Peyer's patch (tissue), 4 donors: ENCODE results near the gene GUCY1A2. TPM values are rescaled to one million over a fixed set of nuclear protein-coding genes. Genes with fewer than 3 reads are reported as not detected.

Source experiments
- DNase-seq, 3 donors: peaks; one replicate each; pipeline ENCODE4 v3.0.0-alpha.2; 2017 to 2019
- H3K27ac ChIP-seq, 4 donors: fragments of 200-600 bp; sonication (generic); one replicate each; pipeline ENCODE4 v1.5.1; 2016 to 2019
- H3K27me3 ChIP-seq, 2 donors: fragments of 200-600 bp; sonication (generic); one replicate each; pipeline ENCODE4 v1.5.1; 2019
- H3K36me3 ChIP-seq, 3 donors: fragments of 200-600 bp; sonication (generic); one replicate each; pipeline ENCODE4 v1.5.1; 2016 to 2019
- H3K4me1 ChIP-seq, 4 donors: fragments of 200-600 bp; sonication (generic); one replicate each; pipeline ENCODE4 v1.5.1; 2016 to 2019
- H3K4me3 ChIP-seq, 4 donors: fragments of 200-600 bp; sonication (generic); 1 replicate in 3 of 4; 2 replicates in 1 of 4; pipeline ENCODE4 v1.5.1; 2016 to 2019; ENCODE audit warnings: mild to moderate bottlenecking in 1 of 4
- H3K9me3 ChIP-seq, 4 donors: fragments of 200-600 bp; sonication (generic); one replicate each; pipeline ENCODE4 v1.5.1; 2016 to 2019; ENCODE audit warnings: mild to moderate bottlenecking in 1 of 4
- POLR2A ChIP-seq, 2 donors: fragments of 450-650 bp; IDR thresholded peaks; one replicate each; pipeline ENCODE4 v1.5.1; 2017; ENCODE audit warnings: antibody characterized with exemption in 2 of 2, mild to moderate bottlenecking in 2 of 2, moderate library complexity in 2 of 2
- total RNA-seq, 4 donors: library from RNA; depleted of rRNA; stranded (reverse); fragments of >200 nt; gene quantifications; one replicate each; pipeline ENCODE4 v1.1.0, GENCODE V29; 2016
- TF ChIP-seq, protein P1 (sequence below), 6 experiments: fragments of 450-650 bp in 4 of 6; fragments of 200-600 bp in 2 of 6; sonication (generic) in 1 of 6; IDR thresholded peaks; one replicate each; pipeline ENCODE4 v1.5.1; 2017 to 2019; ENCODE audit warnings: antibody characterized with exemption in 6 of 6, mild to moderate bottlenecking in 3 of 6, moderate library complexity in 1 of 6

The GUCY1A2 gene
- total RNA-seq, 4 donors from 2014 or later, result 0.53 to 0.95 (median 0.75) TPM

DNA sequence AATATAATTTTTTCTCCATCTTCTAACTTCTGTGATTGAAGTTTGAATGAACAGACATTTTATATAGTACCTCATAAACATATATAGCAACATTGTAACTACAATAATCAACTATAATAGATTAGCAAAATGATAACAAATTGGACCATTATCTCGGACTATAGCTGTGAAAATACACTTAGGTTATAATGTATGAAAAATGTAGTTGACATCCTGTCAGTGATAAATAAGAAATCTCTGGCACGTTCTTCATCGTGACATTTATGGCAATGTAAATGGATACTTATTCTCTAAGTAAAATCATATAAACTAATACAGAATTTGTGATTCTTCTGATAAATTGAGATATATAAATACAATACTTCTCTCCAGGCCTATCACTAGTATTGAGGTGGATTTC, 333.3 kb downstream of the GUCY1A2 start:
- DNase-seq, result no peak
- H3K4me3 ChIP-seq, result no peak overlapping the region
- H3K4me1 ChIP-seq, result no peaks in the 10 kb centered on the region
- no peak overlapping the region for H3K27ac ChIP-seq
- no peak for TF ChIP-seq POLR2A (IDR thresholded peaks at IDR 0.05)
- TF ChIP-seq, protein P1, sequence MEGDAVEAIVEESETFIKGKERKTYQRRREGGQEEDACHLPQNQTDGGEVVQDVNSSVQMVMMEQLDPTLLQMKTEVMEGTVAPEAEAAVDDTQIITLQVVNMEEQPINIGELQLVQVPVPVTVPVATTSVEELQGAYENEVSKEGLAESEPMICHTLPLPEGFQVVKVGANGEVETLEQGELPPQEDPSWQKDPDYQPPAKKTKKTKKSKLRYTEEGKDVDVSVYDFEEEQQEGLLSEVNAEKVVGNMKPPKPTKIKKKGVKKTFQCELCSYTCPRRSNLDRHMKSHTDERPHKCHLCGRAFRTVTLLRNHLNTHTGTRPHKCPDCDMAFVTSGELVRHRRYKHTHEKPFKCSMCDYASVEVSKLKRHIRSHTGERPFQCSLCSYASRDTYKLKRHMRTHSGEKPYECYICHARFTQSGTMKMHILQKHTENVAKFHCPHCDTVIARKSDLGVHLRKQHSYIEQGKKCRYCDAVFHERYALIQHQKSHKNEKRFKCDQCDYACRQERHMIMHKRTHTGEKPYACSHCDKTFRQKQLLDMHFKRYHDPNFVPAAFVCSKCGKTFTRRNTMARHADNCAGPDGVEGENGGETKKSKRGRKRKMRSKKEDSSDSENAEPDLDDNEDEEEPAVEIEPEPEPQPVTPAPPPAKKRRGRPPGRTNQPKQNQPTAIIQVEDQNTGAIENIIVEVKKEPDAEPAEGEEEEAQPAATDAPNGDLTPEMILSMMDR (IDR thresholded peaks at IDR 0.05), result no peak
- H3K27me3 ChIP-seq, result no peaks in the 10 kb centered on the region
- no peaks in the 10 kb centered on the region for H3K36me3 ChIP-seq
- no peaks in the 10 kb centered on the region for H3K9me3 ChIP-seq

DNA sequence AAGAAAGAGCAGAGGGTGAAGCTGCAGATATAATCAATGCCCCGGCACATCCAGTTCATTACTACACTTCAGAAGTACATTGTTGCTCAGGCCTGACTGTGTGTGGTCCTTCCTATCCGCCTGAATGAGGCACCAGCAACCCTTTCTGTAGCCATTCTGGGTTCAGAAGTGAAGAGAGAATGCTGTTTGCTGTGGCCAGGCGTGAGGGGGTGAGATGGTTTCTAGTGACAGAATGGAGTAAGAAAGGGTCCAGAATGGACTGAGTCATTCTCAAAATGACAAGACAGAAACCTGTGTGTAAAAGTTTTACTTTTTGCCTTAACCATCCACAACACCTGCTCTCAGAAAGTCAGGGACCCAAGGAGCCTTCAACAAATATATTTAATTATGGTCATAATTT, 334.8 kb downstream of the GUCY1A2 start:
- no peak for TF ChIP-seq POLR2A (IDR thresholded peaks at IDR 0.05)
- TF ChIP-seq, protein P1 (IDR thresholded peaks at IDR 0.05), result no peak
- Histone ChIP-seq H3K36me3 (no peaks in the 10 kb centered on the region), H3K27me3 (no peaks in the 10 kb centered on the region), H3K4me3 (no peak overlapping the region), H3K4me1 (no peaks in the 10 kb centered on the region), H3K9me3 (no peaks in the 10 kb centered on the region), H3K27ac (no peak overlapping the region)
- no peak for DNase-seq

DNA sequence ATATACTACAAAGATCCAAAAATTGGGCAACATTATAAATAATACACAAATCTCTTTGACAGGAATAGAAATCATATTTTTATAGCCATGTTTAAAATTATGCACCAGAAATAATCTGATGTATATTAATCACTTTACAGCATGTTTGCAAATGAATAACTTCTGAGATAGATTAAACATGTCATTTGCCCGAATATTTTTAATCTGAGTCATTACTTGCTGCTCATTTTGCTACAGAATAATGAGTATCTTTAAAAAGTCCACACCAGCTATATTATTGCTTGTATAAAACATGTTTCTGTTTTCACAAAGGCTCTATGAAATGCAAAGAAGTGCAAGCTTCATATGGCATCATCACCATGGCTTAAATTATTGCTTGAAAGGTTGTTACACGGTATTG, 336.8 kb downstream of the GUCY1A2 start:
- H3K27me3 ChIP-seq, result no peaks in the 10 kb centered on the region
- H3K36me3 ChIP-seq, result no peaks in the 10 kb centered on the region
- no peak overlapping the region for H3K27ac ChIP-seq
- H3K9me3 ChIP-seq, result no peaks in the 10 kb centered on the region
- TF ChIP-seq, protein P1 (IDR thresholded peaks at IDR 0.05), result no peak
- no peak for TF ChIP-seq POLR2A (IDR thresholded peaks at IDR 0.05)
- no peak overlapping the region for H3K4me3 ChIP-seq
- no peaks in the 10 kb centered on the region for H3K4me1 ChIP-seq
- DNase-seq, result no peak

DNA sequence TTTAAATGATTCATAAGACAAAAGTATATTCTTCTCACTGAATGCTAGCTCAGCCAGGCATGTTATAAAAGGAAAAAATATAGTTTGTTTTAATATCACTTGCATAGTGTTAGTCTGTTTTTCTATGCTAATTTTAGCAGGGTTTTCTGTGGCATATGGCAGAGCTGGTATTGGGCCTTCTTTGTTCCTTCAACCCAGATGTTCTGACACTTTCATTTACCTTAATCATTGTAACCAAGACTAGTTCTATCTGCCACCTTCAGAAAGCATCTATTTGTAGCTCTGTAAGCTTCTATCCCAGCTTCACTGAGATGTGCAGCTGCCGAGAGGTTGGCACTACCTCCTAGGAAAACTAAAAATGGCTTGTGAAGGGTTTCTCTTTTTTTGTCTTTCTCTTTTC, 338.7 kb downstream of the GUCY1A2 start:
- TF ChIP-seq, protein P1 (IDR thresholded peaks at IDR 0.05), result no peak
- no peak for TF ChIP-seq POLR2A (IDR thresholded peaks at IDR 0.05)
- Histone ChIP-seq H3K36me3 (no peaks in the 10 kb centered on the region), H3K4me1 (no peaks in the 10 kb centered on the region), H3K27ac (no peak overlapping the region), H3K4me3 (no peak overlapping the region), H3K27me3 (no peaks in the 10 kb centered on the region), H3K9me3 (no peaks in the 10 kb centered on the region)
- no peak for DNase-seq

DNA sequence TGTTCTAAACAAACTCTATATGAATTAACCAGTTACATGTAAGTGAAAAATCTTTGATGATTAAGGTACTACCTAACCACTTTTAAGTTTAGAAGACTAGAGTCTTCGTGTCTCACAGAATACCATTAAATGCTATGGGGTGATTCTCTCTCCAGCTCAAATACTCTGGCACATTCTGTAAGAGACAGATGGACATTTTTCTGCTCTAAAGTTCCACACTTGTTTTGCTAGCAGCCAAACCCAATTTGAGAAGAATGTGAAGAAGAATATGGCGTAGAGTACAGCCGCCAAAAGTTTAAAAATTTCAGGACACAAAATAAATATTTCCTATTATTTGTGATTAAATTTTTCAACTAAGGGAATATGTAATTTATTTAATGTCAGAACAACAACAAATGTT, 339.1 kb downstream of the GUCY1A2 start:
- H3K4me3 ChIP-seq, result no peak overlapping the region
- H3K27ac ChIP-seq, result no peak overlapping the region
- no peak for TF ChIP-seq POLR2A (IDR thresholded peaks at IDR 0.05)
- TF ChIP-seq, protein P1 (IDR thresholded peaks at IDR 0.05), result no peak
- no peaks in the 10 kb centered on the region for H3K27me3 ChIP-seq
- H3K4me1 ChIP-seq, result no peaks in the 10 kb centered on the region
- DNase-seq, result no peak
- no peaks in the 10 kb centered on the region for H3K9me3 ChIP-seq
- no peaks in the 10 kb centered on the region for H3K36me3 ChIP-seq

DNA sequence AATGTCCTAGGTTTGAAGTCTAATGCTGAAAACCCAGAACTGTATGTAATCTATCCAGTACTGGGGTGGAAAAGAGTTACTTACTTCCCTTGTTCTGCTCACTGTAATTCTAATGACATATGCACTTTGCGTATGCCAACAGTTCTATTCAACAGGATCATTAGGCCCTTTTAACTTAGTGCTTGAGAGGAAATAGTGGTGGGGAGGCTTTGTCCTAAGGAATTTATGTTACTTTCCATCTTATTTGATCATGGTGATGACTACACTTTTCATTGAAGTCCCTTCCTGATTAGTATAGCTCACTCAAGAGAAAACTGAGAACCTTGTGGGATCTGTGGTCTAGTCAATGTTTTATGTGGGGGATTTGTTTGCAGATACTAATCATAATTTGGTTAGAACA, 348.2 kb downstream of the GUCY1A2 start:
- Histone ChIP-seq H3K27me3 (no peaks in the 10 kb centered on the region), H3K36me3 (no peaks in the 10 kb centered on the region), H3K4me1 (no peaks in the 10 kb centered on the region), H3K4me3 (no peak overlapping the region), H3K27ac (no peak overlapping the region), H3K9me3 (no peaks in the 10 kb centered on the region)
- TF ChIP-seq POLR2A (IDR thresholded peaks at IDR 0.05), result no peak
- TF ChIP-seq, protein P1 (IDR thresholded peaks at IDR 0.05), result no peak
- no peak for DNase-seq
